H9 (cell line): ENCODE measurements around the gene FANK1. TPM values are rescaled to one million over a fixed set of nuclear protein-coding genes. Genes with fewer than 3 reads are reported as not detected.

ENCODE experiments used
- DNase-seq: peaks from one replicate; pipeline ENCODE4 v3.0.0-alpha.2; 2017
- H2AFZ ChIP-seq: one replicate; pipeline ENCODE4 v1.6.1; 2013; ENCODE audit warnings: mild to moderate bottlenecking, low read length, control low read depth, moderate library complexity
- H2AK5ac ChIP-seq: 2 replicates; pipeline ENCODE4 v1.6.1; 2013; ENCODE audit warnings: low read length, control low read depth, mixed read lengths; ENCODE audit not compliant: insufficient read length
- H2BK120ac ChIP-seq: one replicate; pipeline ENCODE4 v1.6.1; 2013; ENCODE audit warnings: low read depth, mild to moderate bottlenecking, low read length, control low read depth, inconsistent platforms; ENCODE audit not compliant: poor library complexity, severe bottlenecking
- H2BK12ac ChIP-seq: 2 replicates; pipeline ENCODE4 v1.6.1; 2013; ENCODE audit warnings: low read length, control low read depth, mixed read lengths, low read depth; ENCODE audit not compliant: insufficient read length
- H2BK15ac ChIP-seq: 2 replicates; pipeline ENCODE4 v1.6.1; 2013; ENCODE audit warnings: low read depth, low read length, control low read depth
- H2BK20ac ChIP-seq: one replicate; pipeline ENCODE4 v1.6.1; 2013; ENCODE audit warnings: low read depth, mild to moderate bottlenecking, low read length, control low read depth, inconsistent platforms; ENCODE audit not compliant: poor library complexity, severe bottlenecking
- H2BK5ac ChIP-seq: 2 replicates; pipeline ENCODE4 v1.6.1; 2013; ENCODE audit warnings: low read length, control low read depth, mixed read lengths; ENCODE audit not compliant: insufficient read length
- H3K14ac ChIP-seq: 2 replicates; pipeline ENCODE4 v1.6.1; 2013; ENCODE audit warnings: low read length, control low read depth; ENCODE audit not compliant: insufficient read depth
- H3K18ac ChIP-seq: 2 replicates; pipeline ENCODE4 v1.6.1; 2013; ENCODE audit warnings: low read depth, mild to moderate bottlenecking, mixed read lengths, low read length, control low read depth; ENCODE audit not compliant: insufficient read length
- H3K23ac ChIP-seq: 2 replicates; pipeline ENCODE4 v1.6.1; 2013; ENCODE audit warnings: low read length, control low read depth, mixed read lengths, low read depth; ENCODE audit not compliant: insufficient read length
- H3K23me2 ChIP-seq: 2 replicates; pipeline ENCODE4 v1.6.1; 2013; ENCODE audit warnings: low read depth, mild to moderate bottlenecking, mixed read lengths, low read length, control low read depth; ENCODE audit not compliant: insufficient read length, poor library complexity, severe bottlenecking
- H3K27ac ChIP-seq: 2 replicates; pipeline ENCODE4 v1.5.1; 2013; ENCODE audit warnings: low read length, control low read depth, mixed read lengths, low read depth; ENCODE audit not compliant: insufficient read length
- H3K27me3 ChIP-seq: 2 replicates; pipeline ENCODE4 v1.6.1; 2013; ENCODE audit warnings: low read length, control low read depth, inconsistent platforms; ENCODE audit not compliant: insufficient read depth
- H3K4ac ChIP-seq: 2 replicates; pipeline ENCODE4 v1.6.1; 2013; ENCODE audit warnings: low read depth, mild to moderate bottlenecking, control low read depth, inconsistent platforms, low read length, moderate library complexity
- H3K4me1 ChIP-seq: 2 replicates; pipeline ENCODE4 v1.6.1; 2013; ENCODE audit warnings: low read length, control low read depth, inconsistent platforms; ENCODE audit not compliant: insufficient read depth
- H3K4me2 ChIP-seq: 2 replicates; pipeline ENCODE4 v1.6.1; 2013; ENCODE audit warnings: low read length, control low read depth, mixed read lengths; ENCODE audit not compliant: insufficient read length, insufficient read depth
- H3K56ac ChIP-seq: 2 replicates; pipeline ENCODE4 v1.6.1; 2013; ENCODE audit warnings: low read depth, mild to moderate bottlenecking, mixed read lengths, low read length, control low read depth; ENCODE audit not compliant: insufficient read length
- H3K79me1 ChIP-seq: 2 replicates; pipeline ENCODE4 v1.6.1; 2013; ENCODE audit warnings: low read depth, mild to moderate bottlenecking, moderate library complexity, low read length, control low read depth, inconsistent platforms; ENCODE audit not compliant: insufficient read depth, poor library complexity, severe bottlenecking
- H3K79me2 ChIP-seq: 2 replicates; pipeline ENCODE4 v1.6.1; 2013; ENCODE audit warnings: low read length, control low read depth, inconsistent platforms; ENCODE audit not compliant: insufficient read depth
- H3K9ac ChIP-seq: 2 replicates; pipeline ENCODE4 v1.6.1; 2013; ENCODE audit warnings: low read length, control low read depth, mixed read lengths; ENCODE audit not compliant: insufficient read length; ENCODE audit errors: extremely low read depth
- H3K9me3 ChIP-seq: one replicate; pipeline ENCODE4 v1.6.1; 2013; ENCODE audit warnings: low read depth, low read length, inconsistent platforms; ENCODE audit not compliant: control insufficient read depth
- H3T11ph ChIP-seq: one replicate; pipeline ENCODE4 v1.6.1; 2013; ENCODE audit warnings: mild to moderate bottlenecking, low read length, control low read depth, inconsistent platforms
- H4K20me1 ChIP-seq: one replicate; pipeline ENCODE4 v1.6.1; 2013; ENCODE audit not compliant: control insufficient read depth, insufficient read length, insufficient read depth
- H4K5ac ChIP-seq: 2 replicates; pipeline ENCODE4 v1.6.1; 2013; ENCODE audit warnings: low read depth, mild to moderate bottlenecking, mixed read lengths, low read length, control low read depth; ENCODE audit not compliant: insufficient read length
- H4K8ac ChIP-seq: replicated peaks from 2 replicates; pipeline ENCODE4 v1.6.1; 2013; ENCODE audit warnings: low read length, control low read depth, mixed read lengths, low read depth; ENCODE audit not compliant: insufficient read length
- H4K91ac ChIP-seq: 2 replicates; pipeline ENCODE4 v1.6.1; 2013; ENCODE audit warnings: low read depth, mild to moderate bottlenecking, moderate library complexity, mixed read lengths, low read length, control low read depth; ENCODE audit not compliant: insufficient read length
- H3K27ac Mint-ChIP-seq, 3 experiments: 2 replicates in 2 of 3; 3 replicates in 1 of 3; pipeline ENCODE4 v1.8.0; 2020 to 2021; ENCODE audit warnings: mixed read lengths in 3 of 3, mild to moderate bottlenecking in 1 of 3, moderate library complexity in 1 of 3
- H3K27me3 Mint-ChIP-seq: 2 replicates; pipeline ENCODE4 v1.8.0; 2021; ENCODE audit warnings: low read depth, mild to moderate bottlenecking, moderate library complexity, mixed read lengths
- H3K36me3 Mint-ChIP-seq, 3 experiments: 2 replicates in 2 of 3; 3 replicates in 1 of 3; pipeline ENCODE4 v1.8.0; 2020 to 2021; ENCODE audit warnings: low read depth in 3 of 3, mixed read lengths in 3 of 3; ENCODE audit not compliant: insufficient read depth in 1 of 3
- H3K4me1 Mint-ChIP-seq, 2 experiments: 2 replicates each; pipeline ENCODE4 v1.8.0; 2020; ENCODE audit warnings: mixed read lengths in 2 of 2
- H3K4me3 Mint-ChIP-seq, 2 experiments: 2 replicates in 1 of 2; 3 replicates in 1 of 2; pipeline ENCODE4 v1.8.0; 2020 to 2021; ENCODE audit warnings: mild to moderate bottlenecking in 2 of 2, mixed read lengths in 2 of 2, moderate library complexity in 1 of 2
- H3K9me3 Mint-ChIP-seq, 2 experiments: 2 replicates in 1 of 2; 3 replicates in 1 of 2; pipeline ENCODE4 v1.8.0; 2020; ENCODE audit warnings: mild to moderate bottlenecking in 2 of 2, mixed read lengths in 2 of 2, moderate library complexity in 1 of 2
- CTCF ChIP-seq: fragments of 200-600 bp; sonication (generic); conservative IDR thresholded peaks from 3 replicates; pipeline ENCODE4 v1.8.0; 2021; ENCODE audit warnings: antibody characterized with exemption, mild to moderate bottlenecking
- WGBS: extraction: QIAGEN DNeasy Blood & Tissue Kit; methylation state at CpG from one replicate; pipeline ENCODE4 v1.1.7; 2013; ENCODE audit warnings: missing lambda C conversion rate, low lambda C conversion rate, mixed read lengths; ENCODE audit not compliant: insufficient read length; ENCODE audit errors: extremely low coverage; 5-methylcytosine and 5-hydroxymethylcytosine counted together
- total RNA-seq: library from RNA; stranded (reverse); gene quantifications from 2 replicates; pipeline ENCODE4 v1.2.1, GENCODE V29; 2021

Gene FANK1
- total RNA-seq, 1 experiment from 2014 or later: 0.68 TPM

- Histone ChIP-seq H3K4me1 (no peaks in the 10 kb centered on the region), H2AFZ (no peak overlapping the region), H3K4me2 (no peak overlapping the region), H3K27me3 (no peaks in the 10 kb centered on the region), H2BK120ac (no peak overlapping the region), H3K79me2 (no peaks in the 10 kb centered on the region), H3T11ph (no peak overlapping the region), H4K5ac (no peak overlapping the region), H2BK20ac (no peak overlapping the region), H4K20me1 (no peaks in the 10 kb centered on the region), H2AK5ac (no peak overlapping the region), H4K8ac (no peak overlapping the region), H3K23ac (no peak overlapping the region), H2BK12ac (no peak overlapping the region), H2BK15ac (no peak overlapping the region), H3K18ac (no peak overlapping the region), H3K4ac (no peak overlapping the region), H3K27ac (no peak overlapping the region), H3K79me1 (no peaks in the 10 kb centered on the region), H3K9ac (no peak overlapping the region), H4K91ac (no peak overlapping the region), H3K9me3 (no peaks in the 10 kb centered on the region), H3K56ac (no peak overlapping the region), H2BK5ac (no peak overlapping the region), H3K14ac (no peak overlapping the region), H3K23me2 (no peaks in the 10 kb centered on the region)
- TF ChIP-seq CTCF: no peak
- DNase-seq: no peak
- Mint-ChIP-seq H3K4me3 (no peak overlapping the region), H3K27ac (no peak overlapping the region), H3K36me3 (peaks cover 0 to 4% (median 0%) of the 10 kb centered on the region in 3 experiments; a peak in 1 of 7 replicates), H3K4me1 (peaks cover 3 to 5% of the 10 kb centered on the region in 2 experiments), H3K9me3 (peaks cover 7 to 8% of the 10 kb centered on the region in 2 experiments; a peak in 4 of 5 replicates), H3K27me3 (0 out of 2 replicates have a peak, but pooled peaks cover 2% of the 10 kb centered on the region)
- WGBS: no CpG with 5 or more reads among the region's 2 CpGs
These were observed 68.2 kb downstream of the FANK1 start for GRCh38 chr10:125964558-125964957.
